Ascending aorta (tissue), 2 donors: ENCODE data around the gene IGSF9B. TPM values are rescaled to one million over a fixed set of nuclear protein-coding genes. Genes with fewer than 3 reads are reported as not detected.

Experiments used
- DNase-seq, 2 donors: peaks; one replicate each; pipeline ENCODE4 v3.0.0-alpha.2; 2019; ENCODE audit warnings: low spot score in 2 of 2
- H3K27ac ChIP-seq, 2 donors: fragments of 200-600 bp; sonication (generic); one replicate each; pipeline ENCODE4 v1.5.1; 2016 to 2017; ENCODE audit warnings: mild to moderate bottlenecking in 1 of 2
- H3K27me3 ChIP-seq: fragments of 200-600 bp; sonication (generic); one replicate; pipeline ENCODE4 v1.5.1; 2017
- H3K36me3 ChIP-seq, 2 donors: fragments of 200-600 bp; sonication (generic); one replicate each; pipeline ENCODE4 v1.5.1; 2016
- H3K4me1 ChIP-seq, 2 donors: fragments of 200-600 bp; sonication (generic); one replicate each; pipeline ENCODE4 v1.5.1; 2016 to 2017; ENCODE audit warnings: mild to moderate bottlenecking in 1 of 2
- H3K4me3 ChIP-seq, 2 donors: fragments of 200-600 bp; sonication (generic); one replicate each; pipeline ENCODE4 v1.5.1; 2016 to 2017; ENCODE audit warnings: mild to moderate bottlenecking in 1 of 2
- H3K9me3 ChIP-seq, 2 donors: fragments of 200-600 bp; sonication (generic); one replicate each; pipeline ENCODE4 v1.5.1; 2016
- intact Hi-C: fragments of 100-400 bp; cut with DNase I; formaldehyde crosslinking; loops from one replicate; pipeline ENCODE4 v1.15.1; 2023
- total RNA-seq: library from RNA; depleted of rRNA; stranded (reverse); fragments of >200 nt; gene quantifications from one replicate; pipeline ENCODE4 v1.1.0, GENCODE V29; 2016
- TF ChIP-seq, protein P1 (sequence below), 3 experiments: fragments of 200-600 bp in 2 of 3; fragments of 450-650 bp in 1 of 3; sonication (generic) in 2 of 3; IDR thresholded peaks; one replicate each; pipeline ENCODE4 v1.5.1; 2016 to 2019; ENCODE audit warnings: antibody characterized with exemption in 3 of 3, mild to moderate bottlenecking in 1 of 3, moderate library complexity in 1 of 3

IGSF9B gene
- total RNA-seq, 1 donor from 2014 or later, result 162 TPM

DNA sequence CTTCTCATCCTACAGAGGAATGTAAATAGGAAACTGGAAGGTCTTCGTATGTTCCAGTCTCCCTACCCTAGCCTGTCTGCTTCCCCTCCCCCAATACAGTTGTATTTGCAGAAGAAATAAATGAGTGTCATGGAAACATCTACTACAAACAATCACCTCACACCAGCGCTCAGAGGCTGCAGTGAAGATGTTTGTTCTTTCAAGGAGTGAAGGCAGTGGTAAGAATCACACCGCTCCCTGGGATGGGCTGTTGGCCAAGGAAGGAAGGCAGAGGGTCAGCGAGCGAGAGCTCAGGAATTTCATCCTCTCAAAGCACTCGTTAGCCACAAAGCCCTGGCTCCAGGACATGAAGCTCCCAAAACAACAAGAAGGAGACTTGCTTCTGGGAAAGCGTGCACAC is 1.1 kb upstream of the IGSF9B start:
- intact Hi-C loops, result loop anchor here (1.0 to 5.0 kb wide), 4 partner anchors 7 to 267 kb away; partner anchors contain the start of gene VPS26B
- TF ChIP-seq, protein P1, sequence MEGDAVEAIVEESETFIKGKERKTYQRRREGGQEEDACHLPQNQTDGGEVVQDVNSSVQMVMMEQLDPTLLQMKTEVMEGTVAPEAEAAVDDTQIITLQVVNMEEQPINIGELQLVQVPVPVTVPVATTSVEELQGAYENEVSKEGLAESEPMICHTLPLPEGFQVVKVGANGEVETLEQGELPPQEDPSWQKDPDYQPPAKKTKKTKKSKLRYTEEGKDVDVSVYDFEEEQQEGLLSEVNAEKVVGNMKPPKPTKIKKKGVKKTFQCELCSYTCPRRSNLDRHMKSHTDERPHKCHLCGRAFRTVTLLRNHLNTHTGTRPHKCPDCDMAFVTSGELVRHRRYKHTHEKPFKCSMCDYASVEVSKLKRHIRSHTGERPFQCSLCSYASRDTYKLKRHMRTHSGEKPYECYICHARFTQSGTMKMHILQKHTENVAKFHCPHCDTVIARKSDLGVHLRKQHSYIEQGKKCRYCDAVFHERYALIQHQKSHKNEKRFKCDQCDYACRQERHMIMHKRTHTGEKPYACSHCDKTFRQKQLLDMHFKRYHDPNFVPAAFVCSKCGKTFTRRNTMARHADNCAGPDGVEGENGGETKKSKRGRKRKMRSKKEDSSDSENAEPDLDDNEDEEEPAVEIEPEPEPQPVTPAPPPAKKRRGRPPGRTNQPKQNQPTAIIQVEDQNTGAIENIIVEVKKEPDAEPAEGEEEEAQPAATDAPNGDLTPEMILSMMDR (IDR thresholded peaks at IDR 0.05), result no peak
- Histone ChIP-seq H3K4me3 (peak overlapping the region in 1 of 2 donors; percentile 86), H3K4me1 (peaks cover 7 to 26% of the 10 kb centered on the region in 2 donors), H3K27ac (peak overlapping the region; percentile 87 to 93), H3K9me3 (no peaks in the 10 kb centered on the region), H3K27me3 (no peaks in the 10 kb centered on the region), H3K36me3 (no peaks in the 10 kb centered on the region)
- no peak for DNase-seq

DNA sequence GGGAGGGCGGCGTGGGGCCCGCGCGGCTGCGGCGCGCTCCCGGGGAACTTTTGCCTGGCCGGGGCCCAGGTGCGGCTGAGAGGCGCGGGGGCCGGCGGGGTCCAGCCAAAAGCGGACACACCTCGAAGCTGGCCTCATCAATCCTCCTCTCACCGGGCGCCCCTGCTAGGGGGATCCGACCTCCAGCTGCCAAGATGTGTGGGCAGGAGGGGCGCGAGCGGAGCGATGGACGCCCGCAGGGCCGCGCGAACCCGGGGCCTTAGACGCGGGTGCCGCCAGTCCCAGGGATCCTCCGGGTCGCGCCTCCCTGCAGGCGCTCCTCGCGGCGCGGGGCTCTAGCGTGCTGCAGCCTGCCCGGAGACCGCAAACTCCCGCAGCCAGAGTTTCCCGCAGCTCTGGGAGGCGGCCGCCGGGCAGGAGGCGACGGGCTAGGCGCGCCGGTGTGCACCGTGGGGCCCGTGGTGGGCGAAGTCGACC is 785 bp downstream of the IGSF9B start:
- peak overlapping the region; percentile 87 to 93 for H3K27ac ChIP-seq
- peaks cover 10 to 39% of the 10 kb centered on the region in 2 donors for H3K4me1 ChIP-seq
- H3K27me3 ChIP-seq, result no peaks in the 10 kb centered on the region
- TF ChIP-seq, protein P1 (IDR thresholded peaks at IDR 0.05), result no peak
- no peak for DNase-seq
- peak overlapping the region; percentile 74 to 86 for H3K4me3 ChIP-seq
- intact Hi-C loops, result loop anchor here (1.0 to 5.0 kb wide), 4 partner anchors 81 to 269 kb away; partner anchors contain the start of gene VPS26B
- no peaks in the 10 kb centered on the region for H3K9me3 ChIP-seq
- no peaks in the 10 kb centered on the region for H3K36me3 ChIP-seq

DNA sequence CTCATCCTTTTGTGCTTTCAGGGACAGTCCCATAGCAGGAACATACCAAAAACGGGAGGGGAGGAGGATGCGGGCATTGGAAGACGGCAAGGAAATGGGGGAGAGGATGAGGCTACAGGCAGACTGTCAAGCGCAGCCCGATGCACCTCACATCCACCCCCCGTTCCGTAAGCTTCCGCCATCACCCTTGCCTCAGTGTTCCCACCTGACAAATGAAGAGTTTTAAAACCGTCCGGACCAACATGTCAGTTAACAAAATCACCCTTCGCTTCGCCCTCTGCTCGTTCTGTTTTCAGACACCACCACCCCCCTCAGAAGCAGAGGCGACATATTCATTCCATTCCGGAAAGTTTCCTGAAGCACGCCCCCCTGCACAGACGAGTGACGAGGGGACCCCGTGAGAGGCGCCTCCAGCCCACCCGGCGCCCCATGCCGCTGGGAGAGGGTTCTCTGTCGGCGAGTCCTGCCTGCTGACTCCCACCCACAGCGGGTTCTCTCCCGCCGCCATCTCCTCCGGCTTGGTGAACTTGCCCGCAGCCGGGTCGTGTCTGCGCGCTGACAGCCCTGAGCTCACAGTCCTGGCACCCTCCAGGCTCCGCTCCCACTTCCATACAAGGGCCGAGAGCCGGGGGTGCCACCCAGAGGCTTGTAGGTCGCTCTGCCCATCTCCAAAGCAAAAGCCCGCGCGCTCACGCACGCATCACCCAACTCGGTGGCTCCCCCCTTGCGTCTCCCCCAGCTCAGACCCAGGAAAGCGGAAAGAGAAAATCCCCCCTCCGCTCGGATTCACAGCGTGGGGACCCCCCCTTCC is 1.5 kb downstream of the IGSF9B start:
- DNase-seq, result peak in 1 of 2 donors; percentile 93
- Histone ChIP-seq H3K27me3 (no peaks in the 10 kb centered on the region), H3K36me3 (no peaks in the 10 kb centered on the region)

DNA sequence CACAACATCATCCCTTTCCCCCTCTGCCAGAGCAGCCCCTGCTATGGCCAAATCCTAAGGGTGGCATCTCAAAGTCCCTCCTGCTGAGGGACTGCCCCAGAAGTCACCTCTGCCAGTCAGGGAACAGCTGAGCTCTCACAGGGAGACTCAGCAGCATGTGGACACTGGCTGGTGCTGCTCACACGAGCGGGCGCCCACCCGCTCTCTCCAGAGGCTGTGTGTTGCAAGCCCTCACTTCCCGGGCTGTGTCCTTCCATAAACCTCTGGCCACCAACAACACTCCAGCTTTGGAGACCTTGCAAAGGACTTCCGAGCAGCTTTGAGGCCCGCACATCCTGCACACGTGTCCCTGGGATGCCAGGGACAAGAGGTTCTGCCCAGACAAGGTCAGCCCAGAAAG is 2.8 kb downstream of the IGSF9B start:
- Histone ChIP-seq H3K9me3 (no peaks in the 10 kb centered on the region), H3K27ac (peak overlapping the region; percentile 87 to 93), H3K4me3 (peak overlapping the region in 1 of 2 donors; percentile 86), H3K27me3 (no peaks in the 10 kb centered on the region), H3K4me1 (peaks cover 17 to 57% of the 10 kb centered on the region in 2 donors), H3K36me3 (no peaks in the 10 kb centered on the region)
- TF ChIP-seq, protein P1 (IDR thresholded peaks at IDR 0.05), result no peak
- intact Hi-C loops, result loop anchor here (5.0 kb wide), 1 partner anchor 298 kb away; the partner anchor contains the start of genes ACAD8 and THYN1
- DNase-seq, result no peak

More for the DNA sequence above, 1.5 kb downstream of the IGSF9B start:
- TF ChIP-seq, protein P1 (IDR thresholded peaks at IDR 0.05), result no peak
- Histone ChIP-seq H3K27ac (peak overlapping the region; percentile 87 to 93), H3K9me3 (no peaks in the 10 kb centered on the region), H3K4me3 (peak overlapping the region; percentile 74 to 86), H3K4me1 (peaks cover 13 to 44% of the 10 kb centered on the region in 2 donors)
- intact Hi-C loops, result loop anchor here (5.0 kb wide), 2 partner anchors 167 to 182 kb away; no protein-coding TSS in a partner anchor

DNA sequence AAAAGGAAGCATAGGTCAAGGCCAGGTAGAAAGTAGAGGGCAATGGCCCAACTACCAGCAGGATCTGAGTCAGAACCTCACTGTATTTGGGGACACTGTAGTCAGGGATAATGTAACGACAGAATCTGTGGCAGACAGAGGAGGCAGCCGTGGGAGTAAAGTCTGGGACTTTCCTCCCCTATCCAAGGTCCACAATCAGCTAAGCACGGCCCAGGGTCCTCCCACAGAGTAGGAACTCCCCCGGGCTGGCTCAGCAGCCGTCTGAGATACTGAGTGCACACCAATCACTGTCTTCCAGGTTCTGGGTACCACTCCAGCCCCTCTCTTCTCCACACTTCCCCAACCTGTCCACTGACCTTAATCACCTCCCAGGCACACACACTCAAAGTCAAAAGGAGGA is 3.2 kb downstream of the IGSF9B start:
- Histone ChIP-seq H3K27ac (peak overlapping the region; percentile 87 to 93), H3K4me3 (peak overlapping the region in 1 of 2 donors; percentile 86), H3K4me1 (peaks cover 21 to 61% of the 10 kb centered on the region in 2 donors), H3K9me3 (no peaks in the 10 kb centered on the region), H3K27me3 (no peaks in the 10 kb centered on the region), H3K36me3 (no peaks in the 10 kb centered on the region)
- DNase-seq, result no peak
- intact Hi-C loops, result loop anchor here (5.0 kb wide), 1 partner anchor 299 kb away; the partner anchor contains the start of genes ACAD8 and THYN1
- TF ChIP-seq, protein P1 (IDR thresholded peaks at IDR 0.05), result no peak
